Aorta (tissue), 5 donors: ENCODE data around the gene KDELR3. TPM values are rescaled to one million over a fixed set of nuclear protein-coding genes. Genes with fewer than 3 reads are reported as not detected.

Source experiments
- ATAC-seq: fragments of 200-7000 bp; cut with Tn5 transposase; one replicate; pipeline ENCODE4 v1.9.1; 2022; ENCODE audit warnings: moderate library complexity; ENCODE audit not compliant: low FRiP score
- DNase-seq, 2 donors: peaks; one replicate each; pipeline ENCODE4 v3.0.0-alpha.2; 2020
- H3K27ac ChIP-seq, 2 donors: one replicate each; pipeline ENCODE4 v1.5.1; 2013; ENCODE audit warnings: low read length in 2 of 2, mild to moderate bottlenecking in 2 of 2, moderate library complexity in 2 of 2, control low read depth in 1 of 2, inconsistent platforms in 1 of 2, low read depth in 1 of 2
- H3K27me3 ChIP-seq, 2 donors: one replicate each; pipeline ENCODE4 v1.6.1; 2013; ENCODE audit warnings: control low read depth in 1 of 2, low read length in 1 of 2, mild to moderate bottlenecking in 1 of 2, moderate library complexity in 1 of 2; ENCODE audit not compliant: insufficient read depth in 2 of 2, control insufficient read depth in 1 of 2
- H3K36me3 ChIP-seq, 2 donors: one replicate each; pipeline ENCODE4 v1.6.1; 2013; ENCODE audit warnings: control low read depth in 1 of 2, low read length in 1 of 2, mild to moderate bottlenecking in 1 of 2; ENCODE audit not compliant: insufficient read depth in 2 of 2, control insufficient read depth in 1 of 2
- H3K4me1 ChIP-seq, 2 donors: one replicate each; pipeline ENCODE4 v1.6.1; 2013; ENCODE audit warnings: low read length in 2 of 2, control low read depth in 1 of 2, mild to moderate bottlenecking in 1 of 2, moderate library complexity in 1 of 2; ENCODE audit not compliant: insufficient read depth in 2 of 2, control insufficient read depth in 1 of 2
- H3K4me3 ChIP-seq, 2 donors: one replicate each; pipeline ENCODE4 v1.5.1; 2013; ENCODE audit warnings: low read length in 2 of 2, control low read depth in 1 of 2, mild to moderate bottlenecking in 1 of 2
- H3K9me3 ChIP-seq: one replicate; pipeline ENCODE4 v1.6.1; 2013; ENCODE audit warnings: mild to moderate bottlenecking, low read length; ENCODE audit not compliant: control insufficient read depth
- WGBS, 2 donors: extraction: QIAGEN DNeasy Blood & Tissue Kit; methylation state at CpG; one replicate each; pipeline ENCODE4 v1.1.7; 2013; 5-methylcytosine and 5-hydroxymethylcytosine counted together
- intact Hi-C, 2 donors: fragments of 100-400 bp; cut with DNase I; formaldehyde crosslinking; loops; one replicate each; pipeline versions ENCODE4 v1.14.2 to v1.15.0; 2022
- long read RNA-seq, 2 donors: library from polyadenylated mRNA; unstranded; transcript quantifications; one replicate each; pipeline ENCODE4 v2.0.0, GENCODE V29; 2020 to 2021
- polyA plus RNA-seq, 2 donors: library from polyadenylated mRNA; stranded (reverse); fragments of 200-250 nt; gene quantifications; one replicate each; pipeline ENCODE4 v1.2.3, GENCODE V29; 2013
- total RNA-seq, 2 donors: library from RNA; stranded (reverse); fragmentation: NEBNext Ultra II Directional; extraction: Animal tissue kit (Norgen Biotek cat#: 25700); gene quantifications; one replicate each; pipeline ENCODE4 v1.2.1, GENCODE V29; 2021
- donor health status: healthy with polysubstance abuse.
- donor health status: Bipolar disorder and iron deficiency.
- donor health status: DM: no; HTN: no; CAD: no.
- donor health status: DM: no; HTN: no; CAD: no.
- donor health status: DM: yes; HTN: yes; CAD: no.

Gene KDELR3
- 10 to 100 TPM; 12.9 to 24.0 TPM for total RNA-seq
- polyA plus RNA-seq, result 10 to 100 TPM; 17.6 to 25.8 TPM
- long read RNA-seq, donor 1, transcript KDELR3-201 (5 exons, 1,728 nt), result major isoform, 112 of 123 reads
- long read RNA-seq, donor 1, partial matches to known transcripts, result 0 of 123 reads
- long read RNA-seq, donor 1, other reads (novel, unspliced or antisense), result 10 of 123 reads
- long read RNA-seq, donor 2, transcript KDELR3-201 (5 exons, 1,728 nt), result major isoform, 29 of 33 reads
- long read RNA-seq, donor 2, partial matches to known transcripts, result 2 of 33 reads
- long read RNA-seq, donor 2, other reads (novel, unspliced or antisense), result 2 of 33 reads

DNA sequence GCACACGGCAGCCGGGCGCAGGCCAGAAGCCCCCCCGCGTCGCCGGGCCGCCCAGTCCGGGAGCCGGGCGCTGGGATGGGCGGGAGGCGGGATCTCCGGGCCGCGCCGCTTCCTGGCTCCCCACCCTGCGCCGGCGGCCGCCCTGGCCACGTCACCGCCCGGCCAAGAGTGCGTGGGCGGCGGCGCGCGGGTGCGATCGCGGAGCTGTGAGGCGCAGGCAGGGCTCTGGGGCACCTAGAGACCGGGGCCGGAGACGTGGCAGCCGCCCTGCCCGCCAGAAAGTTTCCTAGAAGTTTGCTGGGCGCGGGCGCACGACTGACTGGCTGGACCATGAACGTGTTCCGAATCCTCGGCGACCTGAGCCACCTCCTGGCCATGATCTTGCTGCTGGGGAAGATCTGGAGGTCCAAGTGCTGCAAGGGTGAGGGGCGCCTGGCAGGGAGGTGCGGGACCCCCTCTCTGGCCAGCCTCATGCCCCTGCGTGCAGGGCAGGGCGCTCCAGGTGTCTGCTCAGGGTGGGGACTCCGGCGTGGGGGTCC is at the start of gene KDELR3:
KDELR3 (plus strand) TSS at position 193 of the 539 bp plus-strand sequence; CDS start at position 331, 138 bp downstream.
- Histone ChIP-seq H3K27me3 (no peaks in the 10 kb centered on the region), H3K4me1 (no peaks in the 10 kb centered on the region), H3K36me3 (no peaks in the 10 kb centered on the region), H3K27ac (no peak within 1 kb of the TSS), H3K4me3 (peak within 1 kb of the TSS; percentile 3 to 21), H3K9me3 (no peaks in the 10 kb centered on the region)
- intact Hi-C loops, result loop anchor here in 1 of 2 donors (5.0 kb wide), 1 partner anchor 34 kb away; no protein-coding TSS in a partner anchor
- ATAC-seq (peak; percentile 90), DNase-seq (peak; percentile 79 to 93)
- WGBS, 2 donors, result 0 to 1% methylated on average over 51 to 53 of the region's 53 CpGs

DNA sequence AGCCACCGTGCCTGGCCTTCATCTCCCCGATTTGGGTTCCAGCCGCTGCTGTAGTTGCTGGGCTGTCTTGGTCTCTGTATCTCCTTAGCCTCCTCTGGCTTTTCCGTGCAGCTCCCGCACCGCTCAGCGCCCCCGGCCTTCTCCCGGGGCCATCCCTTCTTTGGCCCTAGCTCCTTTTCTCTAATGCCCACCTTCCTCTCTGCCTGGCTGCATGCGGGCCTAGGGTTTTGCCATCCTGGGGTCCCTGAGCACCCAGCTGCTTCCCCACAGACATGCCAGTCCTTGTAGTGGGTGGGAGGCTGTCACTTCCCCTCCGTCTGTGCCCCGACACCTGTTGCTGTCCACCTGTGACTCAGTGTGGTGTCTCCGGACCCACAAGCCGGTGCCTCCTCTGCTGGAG is 49.3 kb upstream of the KDELR3 start:
- Histone ChIP-seq H3K4me1 (no peaks in the 10 kb centered on the region), H3K27ac (no peak overlapping the region), H3K9me3 (no peaks in the 10 kb centered on the region), H3K36me3 (no peaks in the 10 kb centered on the region), H3K27me3 (no peaks in the 10 kb centered on the region), H3K4me3 (no peak overlapping the region)
- ATAC-seq, result no peak
- DNase-seq, result peak in 1 of 2 donors; percentile 62
- WGBS, 2 donors, result 92 to 93% methylated on average over 14 of the region's 14 CpGs
- intact Hi-C loops, result no loop called here

DNA sequence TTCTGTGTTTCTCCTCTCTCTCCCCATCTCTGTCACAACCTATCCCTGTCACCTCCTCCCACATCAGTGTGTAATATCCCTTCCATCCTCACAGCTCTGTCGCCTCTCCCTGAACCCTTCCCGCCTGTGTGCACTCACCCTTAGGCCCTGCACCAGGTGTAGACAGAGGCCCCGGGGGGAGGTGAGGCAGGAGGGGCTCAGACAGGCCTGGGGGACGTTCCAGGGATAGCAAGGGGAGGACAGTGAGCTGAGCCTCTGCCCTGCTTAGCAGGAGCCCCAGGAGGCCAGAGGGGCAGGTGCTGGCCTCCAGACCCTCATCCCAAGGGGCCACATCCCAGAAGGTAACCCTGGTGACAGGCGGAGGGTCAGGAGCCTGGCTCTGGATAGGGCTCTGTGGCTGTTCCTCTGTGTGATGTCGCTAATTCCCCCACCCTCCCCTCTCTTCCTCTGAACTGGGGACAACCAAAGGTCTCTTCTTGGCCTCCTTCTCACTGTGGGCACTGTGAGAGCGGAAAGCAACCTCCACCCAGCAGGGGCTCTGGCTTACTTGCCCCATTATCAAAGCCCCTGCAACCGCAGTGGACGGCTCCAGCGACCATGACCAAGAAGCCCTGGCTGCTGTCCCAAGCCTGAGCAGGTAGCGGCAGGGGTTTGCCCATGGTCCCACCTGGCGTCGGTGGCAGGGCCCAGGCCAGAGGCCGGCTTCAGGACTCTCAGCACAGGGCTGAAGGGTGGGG is 48.6 kb upstream of the KDELR3 start:
- ATAC-seq (no peak), DNase-seq (peak; percentile 35 to 69)
- Histone ChIP-seq H3K27ac (no peak overlapping the region), H3K27me3 (no peaks in the 10 kb centered on the region), H3K36me3 (no peaks in the 10 kb centered on the region), H3K4me3 (no peak overlapping the region), H3K4me1 (no peaks in the 10 kb centered on the region), H3K9me3 (no peaks in the 10 kb centered on the region)
- intact Hi-C loops, result no loop called here
- WGBS, 2 donors, result 86 to 88% methylated on average over 13 to 14 of the region's 14 CpGs

DNA sequence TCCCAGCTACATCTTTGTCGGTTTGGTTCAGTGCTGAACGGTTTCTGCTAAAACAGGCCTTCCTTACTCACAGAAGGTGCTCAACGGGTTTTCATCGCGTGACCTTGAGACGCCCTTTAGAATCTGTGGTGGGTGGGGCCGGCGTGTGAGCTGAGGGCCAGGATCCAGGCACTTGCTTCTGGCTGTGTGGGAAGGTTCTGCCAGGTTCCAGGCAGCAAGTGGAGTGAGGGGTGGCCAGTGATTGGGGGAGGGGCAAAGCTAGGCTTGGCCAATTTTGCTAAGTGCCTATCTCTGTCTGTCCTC is 48.1 kb upstream of the KDELR3 start:
- H3K9me3 ChIP-seq, result no peaks in the 10 kb centered on the region
- H3K27me3 ChIP-seq, result no peaks in the 10 kb centered on the region
- 84% methylated on average over 8 of the region's 8 CpGs for WGBS, 2 donors
- H3K27ac ChIP-seq, result no peak overlapping the region
- no peaks in the 10 kb centered on the region for H3K4me1 ChIP-seq
- H3K4me3 ChIP-seq, result no peak overlapping the region
- intact Hi-C loops, result no loop called here
- H3K36me3 ChIP-seq, result no peaks in the 10 kb centered on the region
- DNase-seq, result peak in 1 of 2 donors; percentile 40
- no peak for ATAC-seq

DNA sequence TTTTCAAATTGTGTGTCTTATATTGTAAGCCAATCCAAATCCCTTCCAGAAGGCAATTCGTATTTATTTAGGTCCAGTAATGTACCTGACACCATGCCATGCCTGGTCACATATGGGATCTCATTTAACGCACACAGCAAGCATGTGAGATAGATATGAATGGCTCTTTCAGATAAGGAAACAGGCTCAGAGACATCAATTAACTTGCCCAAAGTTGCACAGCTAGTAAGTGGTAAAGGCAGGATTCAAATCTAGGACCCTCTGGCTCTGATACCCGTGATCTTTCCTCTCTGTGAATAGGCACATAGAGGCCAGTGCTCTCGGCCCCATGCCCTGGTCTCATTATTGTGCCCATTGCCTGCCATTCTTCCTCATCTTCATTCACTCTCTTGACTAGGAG is 47.2 kb upstream of the KDELR3 start:
- ATAC-seq (no peak), DNase-seq (no peak)
- no peaks in the 10 kb centered on the region for H3K9me3 ChIP-seq
- no peaks in the 10 kb centered on the region for H3K27me3 ChIP-seq
- H3K4me1 ChIP-seq, result no peaks in the 10 kb centered on the region
- intact Hi-C loops, result no loop called here
- H3K4me3 ChIP-seq, result no peak overlapping the region
- H3K27ac ChIP-seq, result no peak overlapping the region
- no peaks in the 10 kb centered on the region for H3K36me3 ChIP-seq
- 93 to 95% methylated on average over 4 of the region's 4 CpGs for WGBS, 2 donors

DNA sequence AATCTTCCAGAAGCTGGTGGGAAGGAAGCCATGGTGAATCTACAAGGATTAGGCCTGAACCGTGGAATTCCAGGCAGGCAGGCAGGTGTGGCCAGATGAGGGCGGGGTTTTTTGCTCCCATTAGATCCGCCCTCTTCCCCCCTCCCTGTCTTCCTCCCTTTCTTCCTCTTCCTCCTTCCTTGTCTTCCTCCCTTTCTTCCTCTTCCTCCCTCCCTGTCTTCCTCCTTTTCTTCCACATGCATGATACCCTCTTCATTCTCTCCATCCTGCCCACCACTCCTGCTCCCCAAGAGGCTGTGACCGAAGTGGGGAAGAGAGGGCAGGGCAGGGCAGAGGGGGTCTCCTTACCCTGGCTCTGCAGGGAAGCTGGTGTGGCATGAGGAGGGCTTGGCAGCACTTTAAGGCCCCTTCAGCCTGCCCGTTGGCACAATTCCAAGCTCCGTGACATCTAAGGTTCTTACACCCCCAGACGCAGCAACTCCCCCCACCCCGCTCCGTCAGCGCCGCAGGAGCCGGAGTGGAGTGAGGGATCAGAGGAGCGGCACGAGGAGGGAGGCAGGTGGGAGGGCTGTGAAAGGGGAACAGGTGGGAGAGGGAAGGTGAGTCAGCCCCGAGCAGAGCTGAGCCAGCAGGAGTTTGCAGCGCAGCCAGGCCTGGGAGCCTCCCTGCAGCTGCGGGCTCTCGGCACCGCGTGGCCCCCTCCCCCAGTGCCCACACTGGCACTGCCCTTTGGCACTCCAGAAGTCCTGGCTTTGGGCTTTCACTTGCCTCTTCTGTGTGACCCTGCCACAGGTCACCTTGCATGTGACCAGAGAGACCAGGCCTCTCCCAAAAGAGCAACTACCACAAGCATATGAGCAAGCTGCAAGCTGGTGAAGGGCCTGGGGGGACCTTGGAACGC is 45.0 kb upstream of the KDELR3 start:
- intact Hi-C loops, result no loop called here
- H3K36me3 ChIP-seq, result no peaks in the 10 kb centered on the region
- no peak overlapping the region for H3K27ac ChIP-seq
- no peak for DNase-seq
- WGBS, 2 donors, result 82 to 84% methylated on average over 21 of the region's 21 CpGs
- ATAC-seq, result no peak
- H3K4me3 ChIP-seq, result no peak overlapping the region
- H3K4me1 ChIP-seq, result no peaks in the 10 kb centered on the region
- no peaks in the 10 kb centered on the region for H3K9me3 ChIP-seq
- H3K27me3 ChIP-seq, result no peaks in the 10 kb centered on the region

DNA sequence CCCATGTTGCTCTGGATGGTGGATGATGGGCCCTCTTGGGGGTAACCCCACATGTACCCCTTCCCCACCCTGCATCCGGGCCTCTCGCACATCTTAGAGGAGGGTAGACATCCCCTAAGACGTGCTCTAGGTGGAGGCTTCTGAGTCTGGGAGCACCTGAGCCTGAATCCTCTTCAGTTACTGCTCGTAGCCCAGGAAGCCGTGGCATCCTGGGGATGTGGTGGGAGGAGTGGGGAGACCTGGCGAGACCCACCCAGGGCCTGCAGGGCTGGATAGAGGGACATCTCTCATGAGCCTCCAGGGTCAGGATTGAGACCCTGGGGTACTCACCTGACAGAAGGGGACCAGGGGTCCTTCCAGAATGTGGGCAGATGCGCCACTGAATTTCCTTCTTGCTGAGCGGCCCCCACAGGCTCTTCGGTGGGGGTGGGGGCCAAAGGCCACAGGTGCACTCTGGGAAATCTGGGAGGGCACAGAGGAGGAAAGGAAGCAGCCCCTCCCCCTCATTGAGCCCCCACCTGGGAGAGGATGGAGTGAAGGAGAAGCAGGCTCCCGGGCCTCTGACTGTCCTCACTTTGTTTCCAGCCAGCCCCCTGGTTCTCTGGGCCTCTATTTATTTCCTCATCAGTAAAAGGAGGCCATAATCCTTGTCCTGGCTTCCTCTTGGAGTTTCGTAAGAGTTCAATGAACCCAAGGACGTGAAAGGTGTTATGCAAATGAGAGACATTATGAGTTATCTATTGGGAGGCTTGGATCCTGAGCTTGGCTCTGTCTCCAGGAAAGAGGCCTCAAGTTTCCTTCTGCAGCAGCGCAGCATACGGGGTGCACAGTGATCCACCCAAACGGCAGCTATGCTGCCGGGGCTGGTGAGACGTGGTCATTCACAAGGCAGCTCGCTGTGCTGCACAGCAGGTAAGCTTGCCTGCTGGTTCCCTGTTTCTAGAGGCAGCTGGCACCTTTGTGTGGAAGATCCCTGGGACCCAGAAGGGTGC is 44.1 kb upstream of the KDELR3 start:
- intact Hi-C loops, result no loop called here
- DNase-seq (no peak), ATAC-seq (no peak)
- no peaks in the 10 kb centered on the region for H3K4me1 ChIP-seq
- H3K9me3 ChIP-seq, result no peaks in the 10 kb centered on the region
- no peak overlapping the region for H3K27ac ChIP-seq
- WGBS, 2 donors, result 91 to 92% methylated on average over 18 of the region's 18 CpGs
- no peak overlapping the region for H3K4me3 ChIP-seq
- no peaks in the 10 kb centered on the region for H3K36me3 ChIP-seq
- H3K27me3 ChIP-seq, result no peaks in the 10 kb centered on the region
